ENCODE results near the gene FBXL20.

Gene FBXL20

GRCh38 chr17:39246274-39246673 lies 155.2 kb downstream of the FBXL20 start:
- DNase-seq (ENCODE audit: low read depth): no peak

DNA sequence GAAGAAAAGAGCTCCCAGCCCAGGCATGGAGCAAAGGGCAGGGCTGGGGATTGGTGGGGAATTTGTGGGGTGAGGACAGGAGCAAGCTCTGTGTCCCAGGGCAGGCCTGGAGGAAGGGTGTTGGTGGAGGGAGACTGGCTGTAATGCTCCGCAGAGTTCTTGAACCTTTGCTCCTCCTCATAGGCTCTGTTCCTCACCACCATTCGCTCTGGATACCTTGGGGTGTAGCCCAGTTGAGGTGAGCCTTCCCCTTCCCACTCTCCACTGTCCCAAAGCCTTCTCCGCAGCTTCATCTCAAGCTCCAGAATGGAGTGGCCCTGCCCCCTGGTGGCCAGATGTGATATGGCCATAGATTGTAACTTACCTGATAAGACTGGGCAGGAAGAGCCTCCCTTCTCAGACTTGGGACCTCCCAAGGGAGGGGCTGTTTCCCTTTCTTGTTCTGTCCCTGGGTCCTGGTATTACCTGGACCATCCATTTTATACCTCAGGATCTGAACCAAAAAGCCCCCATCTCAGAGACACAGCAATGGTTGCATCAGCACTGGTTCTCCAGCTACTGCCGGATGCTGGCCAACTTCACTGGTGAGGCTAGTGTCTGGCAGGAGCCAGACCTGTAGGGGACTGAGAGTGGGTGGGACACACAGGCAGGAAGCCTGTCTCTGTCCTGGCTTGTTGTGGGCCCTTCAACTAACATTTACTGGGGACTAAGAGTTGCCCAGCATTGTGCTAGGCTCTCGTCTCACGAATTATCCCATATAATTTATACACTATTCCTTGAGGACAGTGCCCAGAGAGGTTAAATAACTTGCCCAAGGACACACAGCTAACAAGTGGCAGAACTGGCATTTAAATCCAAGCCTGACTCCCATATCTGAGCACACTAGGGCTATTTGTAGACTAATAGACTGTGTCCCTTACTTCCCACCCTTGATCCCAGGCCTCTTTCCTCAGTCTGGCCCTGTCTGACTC lies 156.5 kb downstream of the FBXL20 start:
- peak; percentile 56 for DNase-seq (ENCODE audit: low read depth)

DNA sequence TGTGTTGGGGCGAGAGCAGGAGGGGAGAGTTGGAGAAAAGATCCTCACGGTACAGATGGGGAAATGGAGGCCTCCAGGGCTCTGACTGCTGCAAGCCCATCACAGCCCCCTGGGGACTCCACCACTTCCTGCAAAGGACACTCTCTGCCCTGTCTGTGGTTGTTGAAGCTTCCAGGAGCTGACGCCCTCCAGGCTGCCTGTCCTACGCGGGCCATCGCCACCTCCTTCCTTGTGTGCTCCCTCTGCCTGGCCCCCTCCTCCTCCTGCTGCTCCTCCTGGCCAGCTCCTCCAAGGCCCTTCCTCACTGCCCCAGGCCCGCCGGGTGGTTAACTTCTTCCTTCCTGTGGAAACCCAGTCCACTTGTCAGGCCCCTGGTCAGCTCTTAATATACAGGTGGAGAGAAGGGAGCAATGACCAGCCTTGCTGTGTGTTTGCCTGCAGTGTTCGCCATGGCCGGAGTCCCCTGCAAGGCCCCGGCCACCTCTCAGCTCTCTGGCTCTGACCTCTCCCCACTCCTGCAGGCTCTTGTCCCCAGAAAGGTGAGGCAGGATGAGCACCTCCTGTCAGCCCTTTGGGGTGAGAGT lies 157.3 kb downstream of the FBXL20 start:
- no peak for DNase-seq (ENCODE audit: low read depth)

DNA sequence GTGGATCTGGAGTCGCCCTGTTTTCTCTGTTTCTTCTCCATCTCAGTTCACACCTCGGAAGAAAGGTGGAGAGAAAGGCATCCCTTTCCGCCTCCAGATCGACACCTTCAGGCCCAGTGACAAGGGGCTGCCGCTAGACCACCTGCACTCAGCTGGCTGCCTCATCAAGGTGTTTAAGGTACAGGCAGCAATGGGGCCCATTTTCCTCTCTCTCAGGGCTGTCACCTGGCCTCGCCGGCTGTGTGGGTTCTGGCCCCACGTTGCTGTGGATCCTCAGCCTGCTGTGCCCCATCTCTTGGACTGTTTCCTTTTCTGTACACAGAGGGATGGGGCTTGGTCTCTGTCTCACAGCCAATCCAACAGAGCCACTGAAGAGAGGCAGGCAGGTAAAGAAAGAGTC lies 158.3 kb downstream of the FBXL20 start:
- DNase-seq (ENCODE audit: low read depth): no peak

DNA sequence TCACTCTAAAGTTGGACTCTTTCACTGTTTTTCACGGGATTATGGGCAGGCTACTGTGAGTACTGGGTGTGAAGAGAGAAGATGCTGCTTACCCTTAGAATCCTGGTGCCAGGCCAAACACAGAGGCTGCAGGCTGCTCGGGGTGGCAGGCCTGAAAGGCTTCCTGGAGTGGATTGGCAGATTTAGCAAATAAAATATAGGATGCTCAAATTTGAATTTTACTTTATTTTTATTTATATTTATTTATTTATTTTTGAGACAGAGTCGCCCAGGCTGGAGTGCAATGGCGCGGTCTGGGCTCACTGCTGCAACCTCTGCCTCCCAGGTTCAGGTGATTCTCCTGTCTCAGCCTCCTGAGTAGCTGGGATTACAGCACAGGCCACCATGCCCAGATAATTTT lies 160.8 kb downstream of the FBXL20 start:
- DNase-seq (ENCODE audit: low read depth): no peak

- peak; percentile 36 for DNase-seq (ENCODE audit: low read depth)
These were observed 161.6 kb downstream of the FBXL20 start for GRCh38 chr17:39239640-39240314.

GRCh38 chr17:39238311-39238972 lies 163.0 kb downstream of the FBXL20 start:
- DNase-seq (ENCODE audit: low read depth): peak; percentile 87

- DNase-seq (ENCODE audit: low read depth): no peak
These were observed 163.8 kb downstream of the FBXL20 start for GRCh38 chr17:39237586-39237985.

GRCh38 chr17:39236981-39237441 lies 164.4 kb downstream of the FBXL20 start:
- DNase-seq (ENCODE audit: low read depth): no peak

- DNase-seq (ENCODE audit: low read depth): no peak
These were observed 164.9 kb downstream of the FBXL20 start for GRCh38 chr17:39236450-39236927.

DNA sequence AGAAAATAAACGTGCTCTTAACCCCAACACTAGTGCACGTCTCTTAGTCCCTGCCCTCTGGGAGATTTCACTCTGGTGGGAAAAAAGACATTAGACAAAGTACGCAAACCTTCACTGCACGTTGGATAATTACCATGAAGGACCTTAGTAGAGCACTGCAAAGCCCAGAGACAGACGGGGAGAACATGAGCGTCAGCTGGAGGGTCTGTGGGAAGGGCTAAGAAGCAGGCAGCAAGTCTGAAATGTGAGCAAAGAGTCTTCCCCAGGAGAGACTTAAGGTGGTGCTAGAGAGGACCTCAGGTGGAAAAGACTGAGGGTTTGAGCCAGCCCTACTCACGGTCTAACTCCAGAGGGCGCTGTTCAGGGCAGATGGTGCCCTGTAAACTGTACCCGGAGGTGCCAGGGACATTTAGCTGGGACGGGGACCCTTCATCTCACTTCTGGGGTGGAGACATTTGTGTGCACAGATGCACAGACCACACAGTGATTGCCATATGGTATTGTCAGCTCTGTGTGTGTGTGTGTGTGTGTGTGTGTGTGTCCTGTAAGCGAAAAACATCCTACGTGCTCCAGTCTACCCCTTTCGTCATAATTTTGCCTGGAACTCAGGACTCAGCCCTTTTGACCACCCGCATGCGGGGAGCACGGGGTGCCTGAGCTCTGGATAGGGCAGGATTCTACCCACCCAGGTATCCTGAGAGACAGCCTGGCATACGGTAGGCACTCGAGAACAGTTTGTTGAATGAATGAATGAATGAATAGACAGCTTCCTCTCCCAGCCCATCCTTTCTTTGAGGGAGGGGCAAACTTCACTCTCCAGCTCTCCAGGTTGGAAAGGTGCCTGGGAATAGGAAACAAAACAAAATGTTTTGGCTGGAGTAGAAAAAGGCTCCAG lies 165.6 kb downstream of the FBXL20 start:
- peak; percentile 10 for DNase-seq (ENCODE audit: low read depth)

- DNase-seq (ENCODE audit: low read depth): peak; percentile 19
These were observed 169.6 kb downstream of the FBXL20 start for GRCh38 chr17:39231591-39232551.

DNA sequence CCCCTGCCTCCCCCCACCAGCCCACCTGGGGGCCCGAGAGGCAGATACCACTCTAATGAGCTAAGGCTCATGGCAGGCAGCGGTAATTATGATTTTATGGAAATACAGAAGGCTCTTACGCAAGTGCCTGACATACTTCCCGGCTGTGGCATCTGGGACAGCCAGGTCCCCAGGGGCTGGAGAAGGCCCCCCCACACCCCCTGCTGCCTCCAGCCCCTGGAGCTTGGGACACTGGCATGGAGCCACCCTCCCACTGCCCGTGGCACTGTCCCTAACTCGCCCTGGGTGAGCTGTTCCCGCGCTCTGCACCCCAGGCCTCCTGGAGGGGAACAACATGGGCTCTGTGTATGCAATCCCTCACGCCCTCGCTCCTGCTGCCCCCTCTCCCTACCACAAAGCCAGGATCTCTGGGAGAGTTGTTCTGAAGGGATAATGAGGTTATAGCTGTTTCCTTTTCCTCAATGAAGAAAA lies 170.3 kb downstream of the FBXL20 start:
- DNase-seq (ENCODE audit: low read depth): no peak

- DNase-seq (ENCODE audit: low read depth): no peak
These were observed 171.1 kb downstream of the FBXL20 start for GRCh38 chr17:39230361-39230760.

DNA sequence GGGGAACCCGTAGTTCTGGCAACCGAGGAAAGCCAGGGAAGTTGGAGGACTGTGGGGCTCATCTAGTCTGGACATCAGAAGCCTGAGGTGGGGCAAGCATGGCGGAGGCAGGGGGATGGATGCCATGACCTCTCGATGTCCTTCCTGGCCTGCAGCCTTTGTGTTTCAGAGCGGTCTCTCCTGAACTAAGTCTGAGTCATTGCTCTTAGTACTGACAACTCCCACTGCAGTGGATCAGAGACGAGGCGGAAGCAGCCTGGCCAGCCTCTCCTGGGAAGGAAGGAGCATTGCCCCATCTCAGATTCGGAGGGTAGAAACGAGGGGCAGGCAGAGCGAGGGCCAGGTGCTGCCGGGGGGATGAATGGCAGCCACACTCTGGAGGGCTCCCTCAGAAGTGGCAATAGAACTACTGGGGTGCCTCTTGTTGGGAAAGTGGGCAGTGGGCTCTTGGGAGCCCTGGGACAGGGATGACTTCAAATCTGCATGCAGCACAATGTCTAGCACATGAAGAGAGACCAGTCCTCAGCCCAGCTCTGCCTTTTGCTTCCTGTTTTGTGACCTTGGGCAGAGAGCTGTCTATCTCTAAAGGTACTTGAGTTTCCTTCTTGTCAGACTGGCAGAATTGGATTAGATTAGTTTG lies 172.0 kb downstream of the FBXL20 start:
- no peak for DNase-seq (ENCODE audit: low read depth)

DNA sequence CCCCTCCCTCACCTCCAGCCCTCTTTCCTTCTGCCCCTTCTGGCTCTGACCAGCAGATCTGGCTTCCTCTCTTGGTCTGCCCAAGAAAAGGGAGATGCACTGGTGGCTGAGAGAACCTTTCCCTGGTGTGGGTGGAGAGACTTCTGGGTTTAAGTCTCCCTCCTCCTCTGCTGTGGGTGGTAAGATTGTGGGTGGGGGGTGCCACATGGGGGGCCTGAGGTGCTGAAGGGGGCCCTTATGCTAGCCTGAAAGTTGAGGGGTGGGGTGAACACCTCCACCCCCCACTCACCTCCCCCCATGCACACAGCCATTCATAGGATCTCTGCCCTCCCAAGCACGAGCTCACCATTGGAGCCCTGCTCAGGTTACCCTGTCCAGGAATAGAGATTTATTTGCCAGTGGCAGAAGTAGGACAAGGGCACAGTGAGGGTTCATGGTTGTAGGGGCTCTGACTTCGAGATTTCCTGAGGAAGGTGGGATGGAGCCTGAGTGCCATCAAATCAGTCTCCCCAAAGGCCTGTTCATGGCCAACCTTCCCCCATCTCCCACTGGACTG lies 174.0 kb downstream of the FBXL20 start:
- DNase-seq (ENCODE audit: low read depth): no peak

DNA sequence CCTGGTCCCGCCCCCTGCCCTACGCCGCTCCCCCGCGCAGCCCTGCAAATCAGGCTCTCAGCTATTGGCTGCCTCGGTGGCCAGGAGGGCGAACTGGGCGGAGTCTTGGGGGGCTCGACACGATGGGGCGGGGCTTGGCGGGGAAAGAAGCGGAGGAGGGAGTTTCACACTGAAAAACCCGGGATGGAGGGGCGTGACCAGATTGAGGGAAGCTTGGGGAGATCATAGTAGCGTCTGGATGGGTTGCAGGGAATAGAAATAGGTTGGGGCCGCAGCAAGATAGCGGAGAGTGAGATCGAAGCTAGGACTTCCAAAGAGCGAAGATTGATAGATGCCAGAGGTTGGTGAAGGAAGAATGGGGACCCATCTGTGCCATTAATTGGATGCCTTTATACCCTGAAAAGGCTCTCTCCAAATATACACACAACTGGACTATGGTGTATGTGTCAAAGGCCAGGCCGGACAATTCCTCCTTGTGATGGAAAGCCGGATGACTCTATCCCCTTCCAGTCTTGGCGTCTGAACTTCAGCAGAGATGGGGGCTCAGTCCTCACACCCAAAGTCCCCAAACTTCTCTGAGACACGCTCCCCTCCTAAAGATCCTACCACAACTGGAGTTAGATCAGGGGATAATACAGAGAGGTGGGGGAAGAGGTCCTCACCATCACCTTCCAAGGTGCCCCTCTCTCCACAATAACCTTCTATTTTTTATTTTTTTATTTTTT lies 175.3 kb downstream of the FBXL20 start:
- DNase-seq (ENCODE audit: low read depth): peak; percentile 32

DNA sequence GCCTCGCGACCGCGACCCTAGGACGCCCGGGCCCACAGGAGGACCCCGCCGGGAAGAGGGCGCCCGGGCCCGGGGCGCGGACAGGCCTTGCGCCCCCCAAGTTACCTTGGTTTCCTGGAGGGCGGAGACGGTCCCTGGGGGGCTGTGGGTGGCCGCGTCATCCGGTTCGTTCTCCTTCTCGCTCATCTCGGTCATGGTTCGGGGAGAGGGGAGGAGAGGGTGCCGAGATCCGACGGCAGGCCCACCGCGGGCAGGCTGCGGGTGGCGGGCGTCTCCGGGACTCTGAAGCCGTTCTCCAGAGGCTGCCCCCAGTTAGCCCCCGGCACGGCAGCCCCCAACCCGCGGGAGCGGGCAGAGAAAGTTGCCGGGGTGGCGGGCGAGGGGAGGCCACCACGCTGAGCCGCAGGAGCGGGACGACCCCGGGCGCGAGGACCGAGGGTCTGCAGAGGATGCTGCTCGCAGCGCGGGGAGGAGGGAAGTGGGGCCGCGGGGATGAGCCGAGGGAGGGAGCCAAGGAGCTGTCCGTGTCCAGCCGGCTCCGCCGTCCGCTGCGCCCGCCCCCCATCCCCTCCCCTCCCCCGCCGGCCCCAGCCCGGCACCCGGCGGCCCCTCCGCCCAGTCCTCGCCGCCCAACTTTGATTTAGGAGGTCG lies 176.0 kb downstream of the FBXL20 start, which contains the start of gene STAC2:
STAC2 (minus strand) TSS at position 638 of the 651 bp plus-strand sequence; CDS start at position 195, 443 bp downstream.
- no peak for DNase-seq (ENCODE audit: low read depth)

All from T-helper 22 cell (primary cell).